GM12874 (cell line): ENCODE data around the gene NT5DC1.

Experiments used
- CTCF ChIP-seq: IDR thresholded peaks from 2 replicates; pipeline ENCODE4 v1.5.1; 2011; ENCODE audit warnings: low read depth, mild to moderate bottlenecking, control low read depth, low read length, moderate library complexity; ENCODE audit not compliant: insufficient read depth

NT5DC1 gene

GRCh38 chr6:116247285-116247684, 146.6 kb downstream of the NT5DC1 start:
- no peak for TF ChIP-seq CTCF

GRCh38 chr6:116248577-116248976, 147.9 kb downstream of the NT5DC1 start:
- TF ChIP-seq CTCF = no peak

- no peak for TF ChIP-seq CTCF
Measured at GRCh38 chr6:116251568-116252384, 151.1 kb downstream of the NT5DC1 start.

- TF ChIP-seq CTCF = no peak
Measured at GRCh38 chr6:116253188-116253504, 152.5 kb downstream of the NT5DC1 start.

GRCh38 chr6:116253505-116254296, 153.0 kb downstream of the NT5DC1 start, which contains the start of gene TSPYL4:
TSPYL4 (minus strand) TSS chr6:116254075; CDS start chr6:116254008, 67 bp downstream.
- no peak for TF ChIP-seq CTCF

- no peak for TF ChIP-seq CTCF
Measured at GRCh38 chr6:116254297-116255056, 153.8 kb downstream of the NT5DC1 start.

- no peak for TF ChIP-seq CTCF
Measured at GRCh38 chr6:116255246-116255800, 154.7 kb downstream of the NT5DC1 start.
